K562 (cell line): ENCODE results near the gene GDF15. TPM values are rescaled to one million over a fixed set of nuclear protein-coding genes. Genes with fewer than 3 reads are reported as not detected.

ENCODE experiments used
- BMI1 ChIP-seq: fragments of 150-350 bp; IDR thresholded peaks from 2 replicates; pipeline ENCODE4 v1.6.1; 2014; ENCODE audit warnings: low read length
- CBX2 ChIP-seq: fragments of 200-600 bp; sonication (generic); IDR thresholded peaks from one replicate; pipeline ENCODE4 v1.6.1; 2012; ENCODE audit warnings: mild to moderate bottlenecking, low read length, inconsistent platforms; ENCODE audit not compliant: insufficient read depth, poor library complexity, severe bottlenecking
- CCNT2 ChIP-seq: IDR thresholded peaks from 2 replicates; pipeline ENCODE4 v1.6.1; 2011; ENCODE audit warnings: borderline replicate concordance, low read depth, mild to moderate bottlenecking, moderate library complexity, mixed read lengths, low read length; ENCODE audit not compliant: insufficient read length; ENCODE audit errors: extremely low read depth
- CREM ChIP-seq: IDR thresholded peaks from 2 replicates; pipeline ENCODE4 v1.6.1; 2014; ENCODE audit warnings: antibody characterized with exemption, low read depth
- GABPB1 ChIP-seq: sonication (generic); formaldehyde crosslinking; IDR thresholded peaks from 2 replicates; pipeline ENCODE4 v1.8.0; 2022; ENCODE audit warnings: mild to moderate bottlenecking, missing genetic modification reagents
- KLF1 ChIP-seq: fragments of 450-650 bp; IDR thresholded peaks from 2 replicates; pipeline ENCODE4 v1.6.1; 2016; ENCODE audit warnings: missing genetic modification characterization, missing compliant biosample characterization
- MEIS2 ChIP-seq: fragments of 450-650 bp; IDR thresholded peaks from 2 replicates; pipeline ENCODE4 v1.6.1; 2014; ENCODE audit warnings: mild to moderate bottlenecking; ENCODE audit not compliant: partially characterized antibody
- NRF1 ChIP-seq, 2 experiments: fragments of 450-650 bp; IDR thresholded peaks in 1 of 2; conservative IDR thresholded peaks in 1 of 2; 2 replicates each; pipeline ENCODE4 v1.6.1; 2014; ENCODE audit warnings: mild to moderate bottlenecking in 2 of 2
- SMAD4 ChIP-seq: fragments of 250-450 bp; sonication (Bioruptor Pico); conservative IDR thresholded peaks from 2 replicates; pipeline ENCODE4 v1.8.0; 2021; ENCODE audit warnings: inconsistent platforms, mild to moderate bottlenecking, moderate library complexity
- SOX6 ChIP-seq: fragments of 450-650 bp; IDR thresholded peaks from 2 replicates; pipeline ENCODE4 v1.6.1; 2014; ENCODE audit warnings: mild to moderate bottlenecking
- STAG1 ChIP-seq: sonication (generic); formaldehyde crosslinking; IDR thresholded peaks from 2 replicates; pipeline ENCODE4 v1.5.0; 2020; ENCODE audit warnings: missing genetic modification reagents, borderline replicate concordance
- YY1 ChIP-seq, 3 experiments: IDR thresholded peaks; 2 replicates each; pipeline ENCODE4 v1.6.1; 2011; ENCODE audit warnings: low read length in 2 of 3, mild to moderate bottlenecking in 2 of 3, moderate library complexity in 2 of 3, borderline replicate concordance in 1 of 3, control low read depth in 1 of 3, low read depth in 1 of 3; ENCODE audit not compliant: insufficient read depth in 3 of 3, insufficient replicate concordance in 2 of 3, control insufficient read depth in 1 of 3, insufficient read length in 1 of 3; ENCODE audit errors: extremely low read depth in 1 of 3
- ZNF232 ChIP-seq: sonication (generic); formaldehyde crosslinking; IDR thresholded peaks from 2 replicates; pipeline ENCODE4 v1.8.0; 2022; ENCODE audit warnings: mild to moderate bottlenecking, missing genetic modification reagents
- polyA plus RNA-seq, 8 experiments: library from polyadenylated mRNA; depleted of rRNA in 4 of 8; stranded (reverse) in 5 of 8; unstranded in 3 of 8; fragments of >200 nt; fragmentation: Nextera tagmentation in 2 of 8; fragmentation: Illumina TruSeq in 1 of 8; extraction: Ambion mirVana in 2 of 8; extraction: Trizol in 1 of 8; gene quantifications; 2 replicates each; pipeline versions ENCODE4 v1.2.1 to v1.2.3, GENCODE V29; 2011 to 2014; ENCODE audit warnings: inconsistent platforms in 1 of 8, missing spikeins in 1 of 8
- total RNA-seq, 7 experiments: library from RNA; depleted of rRNA in 6 of 7; stranded (reverse); fragments of >200 nt in 6 of 7; fragmentation: Illumina TruSeq in 2 of 7; extraction: Trizol in 2 of 7; gene quantifications; 2 replicates each; pipeline versions ENCODE4 v1.2.1 to v1.2.3, GENCODE V29; 2011 to 2021; ENCODE audit warnings: low replicate concordance in 1 of 7
- TF ChIP-seq, protein P1 (sequence below): fragments of 450-650 bp; formaldehyde crosslinking; IDR thresholded peaks from 2 replicates; pipeline ENCODE4 v1.4.0; 2020; ENCODE audit warnings: mild to moderate bottlenecking, moderate library complexity
- TF ChIP-seq, protein P2 (sequence below): sonication (generic); formaldehyde crosslinking; IDR thresholded peaks from 2 replicates; pipeline ENCODE4 v1.8.0; 2023; ENCODE audit warnings: mild to moderate bottlenecking, missing genetic modification reagents
- TF ChIP-seq, protein P3 (sequence below): fragments of 250-450 bp; sonication (Bioruptor Pico); IDR thresholded peaks from 2 replicates; pipeline ENCODE4 v1.6.1; 2021; ENCODE audit warnings: mild to moderate bottlenecking
- TF ChIP-seq, protein P4 (sequence below), 3 experiments: IDR thresholded peaks in 2 of 3; conservative IDR thresholded peaks in 1 of 3; 2 replicates each; pipeline ENCODE4 v1.5.1; 2011 to 2012; ENCODE audit warnings: low read length in 3 of 3, mild to moderate bottlenecking in 3 of 3, control low read depth in 2 of 3, improper control_type of control experiment in 1 of 3, inconsistent platforms in 1 of 3, low read depth in 1 of 3, mixed read lengths in 1 of 3, moderate library complexity in 1 of 3; ENCODE audit not compliant: insufficient read depth in 2 of 3
- TF ChIP-seq, protein P5 (sequence below), 2 experiments: IDR thresholded peaks; 2 replicates each; pipeline ENCODE4 v1.6.1; 2011; ENCODE audit warnings: borderline replicate concordance in 1 of 2, control low read depth in 1 of 2, low read depth in 1 of 2, low read length in 1 of 2, mild to moderate bottlenecking in 1 of 2, mixed read lengths in 1 of 2, moderate library complexity in 1 of 2; ENCODE audit not compliant: insufficient read depth in 1 of 2, insufficient read length in 1 of 2, poor library complexity in 1 of 2, severe bottlenecking in 1 of 2; ENCODE audit errors: extremely low read depth in 1 of 2

Gene GDF15
- total and polyA plus RNA-seq, 9 of the 15 experiments (the other 6 are each of a cell fraction or from before 2014, with no cell fraction given), result 2.3 to 82.4 (median 12.5) TPM

DNA sequence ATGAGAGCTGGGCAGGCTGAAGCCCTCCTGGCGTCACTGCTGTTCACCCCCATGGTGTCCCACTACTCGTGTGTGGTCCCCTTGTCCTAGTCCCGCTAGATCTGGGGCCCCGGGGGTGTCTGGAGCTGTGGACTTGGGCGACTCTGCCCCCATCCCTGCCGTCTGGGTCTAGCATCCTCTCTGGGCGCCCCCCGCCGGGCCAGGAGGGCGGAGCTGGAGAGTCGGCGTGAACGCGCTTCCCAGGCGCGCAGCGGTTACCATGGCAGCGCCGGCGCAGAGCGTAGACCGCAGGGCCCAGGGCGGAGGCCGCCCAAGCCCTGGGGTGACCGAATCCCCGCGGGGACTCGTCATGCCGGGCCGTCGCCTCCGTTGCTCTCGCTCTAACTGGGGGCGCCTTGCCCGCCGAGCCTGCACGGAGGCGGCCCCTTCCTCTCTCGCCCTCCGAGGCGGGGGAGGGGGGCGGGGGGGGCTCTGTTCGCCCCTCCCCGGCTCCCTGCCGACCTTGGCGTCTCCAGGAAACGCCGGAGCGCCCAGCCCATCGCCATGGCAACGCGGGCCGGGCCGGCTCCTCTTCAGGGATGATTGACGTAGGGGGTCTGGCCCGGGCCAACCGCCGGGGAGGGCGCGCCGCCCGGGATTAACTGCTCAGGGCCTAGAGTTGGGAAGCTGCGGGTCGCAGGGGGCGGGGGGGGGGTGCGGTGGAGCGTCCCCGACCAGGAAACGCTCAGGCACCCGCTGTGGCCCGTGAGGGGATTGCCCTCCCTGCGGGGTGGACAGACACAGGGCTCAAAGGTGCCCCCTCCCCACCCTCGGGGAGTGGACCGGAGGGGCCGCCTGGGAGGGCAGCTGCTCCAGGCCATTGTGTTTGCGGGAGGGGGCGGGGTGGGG lies 43.1 kb downstream of the GDF15 start (continued):
- TF ChIP-seq CBX2 (no peak), MEIS2 (peak; percentile 54), YY1 (IDR thresholded peaks at IDR 0.05; ENCODE audit: borderline replicate concordance in 1 of 3, control insufficient read depth in 1 of 3, extremely low read depth in 1 of 3, insufficient read depth in 3 of 3, insufficient read length in 1 of 3, insufficient replicate concordance in 2 of 3, low read depth in 1 of 3, low read length in 2 of 3) (peak in 1 of 3 experiments; percentile 8), BMI1 (peak; percentile 86), CREM (peak; percentile 30; the same call in 1 of the 2 replicates), GABPB1 (CRISPR knock-in tag) (peak; percentile 48; the same call in 1 of the 2 replicates), CCNT2 (peak; percentile 82), KLF1 (tag) (peak; percentile 68; the same call in 1 of the 2 replicates), ZNF232 (CRISPR knock-in tag) (no peak; the same call in 1 of the 2 replicates), SOX6 (no peak), STAG1 (CRISPR knock-in tag) (no peak), SMAD4 (CRISPR knock-in tag) (0 out of 2 replicates have a peak, but pooled peaks have one; percentile 30), NRF1 (conservative IDR thresholded peaks at IDR 0.05 in 1 of 2, IDR thresholded peaks at IDR 0.05 in 1 of 2) (peak; percentile 78 to 83)
- TF ChIP-seq, protein P1, sequence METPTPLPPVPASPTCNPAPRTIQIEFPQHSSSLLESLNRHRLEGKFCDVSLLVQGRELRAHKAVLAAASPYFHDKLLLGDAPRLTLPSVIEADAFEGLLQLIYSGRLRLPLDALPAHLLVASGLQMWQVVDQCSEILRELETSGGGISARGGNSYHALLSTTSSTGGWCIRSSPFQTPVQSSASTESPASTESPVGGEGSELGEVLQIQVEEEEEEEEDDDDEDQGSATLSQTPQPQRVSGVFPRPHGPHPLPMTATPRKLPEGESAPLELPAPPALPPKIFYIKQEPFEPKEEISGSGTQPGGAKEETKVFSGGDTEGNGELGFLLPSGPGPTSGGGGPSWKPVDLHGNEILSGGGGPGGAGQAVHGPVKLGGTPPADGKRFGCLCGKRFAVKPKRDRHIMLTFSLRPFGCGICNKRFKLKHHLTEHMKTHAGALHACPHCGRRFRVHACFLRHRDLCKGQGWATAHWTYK (CRISPR knock-in tag), result 0 out of 2 replicates have a peak, but pooled peaks have one; percentile 35
- TF ChIP-seq, protein P2, sequence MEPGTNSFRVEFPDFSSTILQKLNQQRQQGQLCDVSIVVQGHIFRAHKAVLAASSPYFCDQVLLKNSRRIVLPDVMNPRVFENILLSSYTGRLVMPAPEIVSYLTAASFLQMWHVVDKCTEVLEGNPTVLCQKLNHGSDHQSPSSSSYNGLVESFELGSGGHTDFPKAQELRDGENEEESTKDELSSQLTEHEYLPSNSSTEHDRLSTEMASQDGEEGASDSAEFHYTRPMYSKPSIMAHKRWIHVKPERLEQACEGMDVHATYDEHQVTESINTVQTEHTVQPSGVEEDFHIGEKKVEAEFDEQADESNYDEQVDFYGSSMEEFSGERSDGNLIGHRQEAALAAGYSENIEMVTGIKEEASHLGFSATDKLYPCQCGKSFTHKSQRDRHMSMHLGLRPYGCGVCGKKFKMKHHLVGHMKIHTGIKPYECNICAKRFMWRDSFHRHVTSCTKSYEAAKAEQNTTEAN, result no peak
- TF ChIP-seq, protein P3, sequence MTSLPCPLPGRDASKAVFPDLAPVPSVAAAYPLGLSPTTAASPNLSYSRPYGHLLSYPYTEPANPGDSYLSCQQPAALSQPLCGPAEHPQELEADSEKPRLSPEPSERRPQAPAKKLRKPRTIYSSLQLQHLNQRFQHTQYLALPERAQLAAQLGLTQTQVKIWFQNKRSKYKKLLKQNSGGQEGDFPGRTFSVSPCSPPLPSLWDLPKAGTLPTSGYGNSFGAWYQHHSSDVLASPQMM (CRISPR knock-in tag), result no peak
- TF ChIP-seq, protein P4, sequence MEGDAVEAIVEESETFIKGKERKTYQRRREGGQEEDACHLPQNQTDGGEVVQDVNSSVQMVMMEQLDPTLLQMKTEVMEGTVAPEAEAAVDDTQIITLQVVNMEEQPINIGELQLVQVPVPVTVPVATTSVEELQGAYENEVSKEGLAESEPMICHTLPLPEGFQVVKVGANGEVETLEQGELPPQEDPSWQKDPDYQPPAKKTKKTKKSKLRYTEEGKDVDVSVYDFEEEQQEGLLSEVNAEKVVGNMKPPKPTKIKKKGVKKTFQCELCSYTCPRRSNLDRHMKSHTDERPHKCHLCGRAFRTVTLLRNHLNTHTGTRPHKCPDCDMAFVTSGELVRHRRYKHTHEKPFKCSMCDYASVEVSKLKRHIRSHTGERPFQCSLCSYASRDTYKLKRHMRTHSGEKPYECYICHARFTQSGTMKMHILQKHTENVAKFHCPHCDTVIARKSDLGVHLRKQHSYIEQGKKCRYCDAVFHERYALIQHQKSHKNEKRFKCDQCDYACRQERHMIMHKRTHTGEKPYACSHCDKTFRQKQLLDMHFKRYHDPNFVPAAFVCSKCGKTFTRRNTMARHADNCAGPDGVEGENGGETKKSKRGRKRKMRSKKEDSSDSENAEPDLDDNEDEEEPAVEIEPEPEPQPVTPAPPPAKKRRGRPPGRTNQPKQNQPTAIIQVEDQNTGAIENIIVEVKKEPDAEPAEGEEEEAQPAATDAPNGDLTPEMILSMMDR (IDR thresholded peaks at IDR 0.05 in 2 of 3, conservative IDR thresholded peaks at IDR 0.05 in 1 of 3; ENCODE audit: insufficient read depth in 2 of 3, low read depth in 1 of 3, low read length in 3 of 3), result 0 out of 6 replicates have a peak, but pooled peaks of 1 of the 3 experiments have one; percentile 0
- TF ChIP-seq, protein P5, sequence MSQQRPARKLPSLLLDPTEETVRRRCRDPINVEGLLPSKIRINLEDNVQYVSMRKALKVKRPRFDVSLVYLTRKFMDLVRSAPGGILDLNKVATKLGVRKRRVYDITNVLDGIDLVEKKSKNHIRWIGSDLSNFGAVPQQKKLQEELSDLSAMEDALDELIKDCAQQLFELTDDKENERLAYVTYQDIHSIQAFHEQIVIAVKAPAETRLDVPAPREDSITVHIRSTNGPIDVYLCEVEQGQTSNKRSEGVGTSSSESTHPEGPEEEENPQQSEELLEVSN (IDR thresholded peaks at IDR 0.05; ENCODE audit: borderline replicate concordance in 1 of 2, extremely low read depth in 1 of 2, insufficient read depth in 1 of 2, insufficient read length in 1 of 2, low read depth in 1 of 2, low read length in 1 of 2, poor library complexity in 1 of 2, severe bottlenecking in 1 of 2), result peak in 1 of 2 experiments; percentile 23
